Stimulated activated CD4-positive, alpha-beta T cell treated with anti-CD3 and anti-CD28 coated beads, Interleukin-1b, Interleukin-23, amount 100 ng/mL, for 24 hours (primary cell): ENCODE measurements around the gene UST.

Source experiments
- DNase-seq, 4 experiments: peaks; one replicate each; pipeline ENCODE4 v3.0.0-alpha.2; 2020; ENCODE audit warnings: low read depth in 4 of 4, low spot score in 1 of 4

Gene UST

DNA sequence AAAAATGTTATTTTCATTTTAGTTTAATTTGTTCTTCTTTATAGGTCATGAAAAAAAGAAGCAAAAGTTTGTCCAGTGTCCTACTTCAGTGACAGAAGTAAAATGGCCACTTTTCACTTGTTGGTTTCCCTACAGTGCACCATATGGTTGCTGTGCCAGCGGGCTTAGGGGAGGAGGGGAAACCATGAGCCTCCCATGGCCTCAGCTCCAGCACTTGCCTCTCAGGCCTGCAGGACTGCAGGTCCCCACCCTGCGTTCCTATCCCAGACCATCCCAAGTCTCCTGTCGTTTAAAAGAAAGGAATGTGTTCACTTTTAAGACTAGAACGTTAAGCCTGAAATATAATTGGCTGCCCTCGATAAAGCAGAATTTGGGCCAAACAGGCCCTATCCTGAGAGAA lies 360.7 kb downstream of the UST start:
- DNase-seq: no peak

DNA sequence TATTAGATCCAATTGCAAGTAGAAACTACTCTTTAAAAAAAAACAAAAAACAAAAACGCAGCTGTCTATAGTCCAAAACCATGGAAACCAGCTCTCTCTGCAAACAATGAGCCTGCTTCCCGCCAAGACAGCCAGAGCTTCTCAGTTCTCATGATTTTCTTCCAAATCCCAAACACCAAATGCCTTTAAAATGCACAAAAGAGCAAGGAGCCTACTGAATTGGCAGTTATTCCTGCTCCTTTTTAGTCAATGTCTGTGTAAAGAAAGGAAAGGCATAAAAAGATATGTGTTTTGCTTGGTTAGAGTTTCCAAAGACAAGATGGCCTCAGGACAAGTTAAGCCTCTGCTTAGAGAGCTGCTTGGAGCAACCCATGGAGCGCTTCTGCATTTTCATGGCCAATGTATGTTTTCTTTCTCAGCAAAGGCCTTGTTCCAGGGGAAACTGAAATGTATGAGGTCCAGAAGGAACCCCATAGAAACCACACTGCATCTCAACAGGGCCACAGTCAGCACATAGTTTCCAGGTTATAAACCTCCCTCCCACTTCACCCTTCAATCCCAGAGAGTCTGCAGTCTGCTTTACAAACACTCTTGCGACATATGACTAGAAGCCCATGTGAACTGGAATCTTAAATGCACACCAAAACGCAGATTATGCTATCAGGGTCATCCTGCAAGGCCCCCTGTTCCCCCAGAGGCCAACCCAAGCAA lies 361.4 kb downstream of the UST start:
- DNase-seq: no peak

DNA sequence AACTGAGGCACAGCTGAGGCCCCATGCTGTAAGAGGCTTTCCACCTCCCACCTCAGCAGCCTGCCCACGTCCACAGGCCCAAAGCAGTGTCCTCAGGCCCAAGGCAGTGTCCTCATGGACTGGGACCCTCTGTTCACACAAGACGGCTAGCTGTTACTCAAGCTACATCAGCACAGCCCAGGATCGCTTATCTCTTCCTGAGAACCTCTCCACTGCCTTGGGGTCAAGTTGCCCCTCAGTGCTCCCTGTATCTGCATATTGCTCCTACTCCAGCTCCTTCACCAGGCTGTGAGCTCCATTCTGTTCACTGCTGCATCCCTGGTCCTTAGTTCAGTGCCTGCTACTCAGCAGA lies 361.9 kb downstream of the UST start:
- DNase-seq: no peak

GRCh38 chr6:149109397-149110070 lies 362.7 kb downstream of the UST start:
- no peak for DNase-seq

- DNase-seq: no peak
Measured at GRCh38 chr6:149111556-149112115, 364.8 kb downstream of the UST start.

- DNase-seq: no peak
Measured at GRCh38 chr6:149112976-149113375, 366.1 kb downstream of the UST start.

GRCh38 chr6:149114167-149114566 lies 367.3 kb downstream of the UST start:
- no peak for DNase-seq

GRCh38 chr6:149118737-149119653 lies 372.2 kb downstream of the UST start:
- no peak for DNase-seq

DNA sequence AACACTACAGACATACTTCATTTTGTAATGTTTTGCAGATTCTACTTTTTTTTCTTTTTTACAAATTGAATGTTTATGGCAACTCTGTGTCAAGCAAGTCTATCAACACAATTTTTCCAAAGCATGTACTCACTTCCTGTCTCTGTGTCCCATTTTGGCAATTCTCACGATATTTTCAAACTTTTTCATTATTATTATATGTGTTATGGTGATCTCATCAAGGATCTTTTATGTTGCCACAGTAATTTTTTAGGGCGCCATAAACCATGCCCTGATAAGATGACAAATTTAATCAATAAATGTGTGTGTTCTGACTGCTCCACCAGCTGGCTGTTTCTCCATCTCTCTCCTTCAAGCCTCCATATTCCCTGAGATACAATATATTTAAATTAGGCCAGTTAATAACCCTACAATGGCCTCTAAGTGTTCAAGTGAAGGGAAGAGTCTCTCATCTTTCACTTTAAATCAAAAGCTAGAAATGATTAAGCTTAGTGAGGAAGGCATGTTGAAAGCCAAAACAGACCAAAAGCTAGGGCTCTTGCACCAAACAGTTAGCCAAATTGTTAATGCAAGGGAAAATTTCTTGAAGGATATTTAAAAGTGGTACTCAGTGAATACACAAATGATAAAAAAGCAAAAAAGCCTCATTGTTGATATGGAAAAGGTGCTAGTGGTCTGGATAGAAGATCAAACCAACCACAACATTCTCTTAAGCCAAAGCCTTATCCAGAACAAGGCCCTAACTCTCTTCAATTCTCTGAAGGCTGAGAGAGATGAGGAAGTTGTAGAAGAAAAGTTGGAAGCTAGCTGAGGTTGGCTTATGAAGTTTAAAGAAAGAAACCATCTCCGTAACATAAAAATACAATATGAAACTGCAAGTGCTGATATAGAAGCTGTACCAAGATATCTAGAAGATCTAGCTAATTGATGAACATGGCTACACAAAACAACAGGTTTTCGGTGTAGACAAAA lies 376.3 kb downstream of the UST start:
- DNase-seq: no peak

DNA sequence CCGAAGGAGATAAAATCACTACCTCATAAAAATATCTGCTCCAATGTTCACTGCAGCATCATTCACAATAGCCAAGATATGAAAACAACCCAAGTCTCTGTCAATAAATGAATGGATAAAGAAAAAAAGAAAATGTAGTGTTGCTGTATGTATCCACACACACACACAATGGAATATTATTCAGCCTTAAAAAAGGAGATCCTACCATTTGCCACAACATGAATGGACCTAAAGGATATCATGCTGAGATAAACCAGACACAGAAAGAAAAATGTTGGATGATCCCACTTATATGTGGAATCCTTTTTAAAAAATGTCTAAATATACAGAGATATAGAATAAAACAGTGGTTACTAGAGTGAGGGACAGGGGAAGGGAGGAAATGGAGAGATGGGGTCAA lies 378.5 kb downstream of the UST start:
- DNase-seq: no peak
